NOMO-1 treated with DMSO at 0.1 percent for 48 hours (cell line): Measurements from ENCODE around the gene PHF14.
A peak's percentile ranks its signal among the peaks of the same experiment; 100 is the strongest.

Experiments used
- DNase-seq: peaks from one replicate; lab custom pipeline; 2025; ENCODE audit not compliant: unreplicated experiment; lab: John Stamatoyannopoulos, UW

PHF14 gene

GRCh38 chr7:11171569-11172192 is 198.0 kb downstream of the PHF14 start:
- no peak for DNase-seq

- DNase-seq, result no peak
These were observed 199.2 kb downstream of the PHF14 start for GRCh38 chr7:11172835-11173234.

GRCh38 chr7:11175371-11175770 is 201.7 kb downstream of the PHF14 start:
- DNase-seq, result peak; percentile 19

- DNase-seq, result no peak
These were observed 202.2 kb downstream of the PHF14 start for GRCh38 chr7:11175887-11176286.

- no peak for DNase-seq
These were observed 203.4 kb downstream of the PHF14 start for GRCh38 chr7:11176985-11177555.

- DNase-seq, result no peak
These were observed 204.1 kb downstream of the PHF14 start for GRCh38 chr7:11177793-11178192.

GRCh38 chr7:11181590-11181989 is 207.9 kb downstream of the PHF14 start:
- no peak for DNase-seq

GRCh38 chr7:11182736-11183135 is 209.1 kb downstream of the PHF14 start:
- DNase-seq, result no peak

- no peak for DNase-seq
These were observed 211.6 kb downstream of the PHF14 start for GRCh38 chr7:11185179-11185815.

GRCh38 chr7:11188529-11189310 is 215.0 kb downstream of the PHF14 start:
- DNase-seq, result no peak

- DNase-seq, result no peak
These were observed 217.4 kb downstream of the PHF14 start for GRCh38 chr7:11191081-11191480.

GRCh38 chr7:11191574-11192220 is 218.0 kb downstream of the PHF14 start:
- DNase-seq, result no peak

- DNase-seq, result no peak
These were observed 218.8 kb downstream of the PHF14 start for GRCh38 chr7:11192506-11192905.

GRCh38 chr7:11193131-11193867 is 219.6 kb downstream of the PHF14 start:
- no peak for DNase-seq

- DNase-seq, result no peak
These were observed 220.2 kb downstream of the PHF14 start for GRCh38 chr7:11193888-11194287.

GRCh38 chr7:11194492-11194891 is 220.8 kb downstream of the PHF14 start:
- DNase-seq, result no peak

- DNase-seq, result no peak
These were observed 221.8 kb downstream of the PHF14 start for GRCh38 chr7:11195502-11195901.

- no peak for DNase-seq
These were observed 222.5 kb downstream of the PHF14 start for GRCh38 chr7:11196143-11196542.

GRCh38 chr7:11203224-11203623 is 229.6 kb downstream of the PHF14 start:
- DNase-seq, result no peak

- no peak for DNase-seq
These were observed 230.0 kb downstream of the PHF14 start for GRCh38 chr7:11203683-11204082.
